HepG2 (cell line): Measurements from ENCODE around the gene RTEL1. TPM values are rescaled to one million over a fixed set of nuclear protein-coding genes. Genes with fewer than 3 reads are reported as not detected.

Experiments
- EEA1 ChIP-seq: sonication (generic); formaldehyde crosslinking; IDR thresholded peaks from 2 replicates; pipeline ENCODE4 v1.5.1; 2020; ENCODE audit warnings: mild to moderate bottlenecking, missing genetic modification reagents, borderline replicate concordance
- GLMP ChIP-seq: sonication (generic); formaldehyde crosslinking; IDR thresholded peaks from 2 replicates; pipeline ENCODE4 v1.9.0; 2021; ENCODE audit warnings: missing genetic modification reagents, mild to moderate bottlenecking, borderline replicate concordance
- KAT8 ChIP-seq: IDR thresholded peaks from 2 replicates; pipeline ENCODE4 v1.6.1; 2016; ENCODE audit warnings: missing genetic modification reagents, missing compliant biosample characterization
- KIAA2018 ChIP-seq: sonication (generic); formaldehyde crosslinking; IDR thresholded peaks from 2 replicates; pipeline ENCODE4 v1.5.0; 2020; ENCODE audit warnings: mild to moderate bottlenecking, missing genetic modification reagents, borderline replicate concordance
- MAZ ChIP-seq, 2 experiments: sonication (generic) in 1 of 2; formaldehyde crosslinking in 1 of 2; IDR thresholded peaks; 2 replicates each; pipeline versions ENCODE4 v1.5.0 to v1.6.1; 2012 to 2020; ENCODE audit warnings: low read depth in 2 of 2, mild to moderate bottlenecking in 2 of 2, borderline replicate concordance in 1 of 2, improper control_type of control experiment in 1 of 2, low read length in 1 of 2, missing genetic modification reagents in 1 of 2, moderate library complexity in 1 of 2
- MEIS1 ChIP-seq: sonication (generic); formaldehyde crosslinking; IDR thresholded peaks from 2 replicates; pipeline ENCODE4 v1.9.0; 2021; ENCODE audit warnings: mild to moderate bottlenecking, missing genetic modification reagents, moderate library complexity, borderline replicate concordance
- NR1H2 ChIP-seq: sonication (generic); formaldehyde crosslinking; IDR thresholded peaks from 2 replicates; pipeline ENCODE4 v1.8.1; 2022; ENCODE audit warnings: low read depth, missing genetic modification reagents, borderline replicate concordance
- SAP130 ChIP-seq: IDR thresholded peaks from 2 replicates; pipeline ENCODE4 v1.6.1; 2016; ENCODE audit warnings: low read depth
- SP140L ChIP-seq: sonication (generic); formaldehyde crosslinking; IDR thresholded peaks from 2 replicates; pipeline ENCODE4 v1.4.0; 2020; ENCODE audit warnings: missing genetic modification reagents, borderline replicate concordance
- ZBTB38 ChIP-seq: sonication (generic); formaldehyde crosslinking; IDR thresholded peaks from 2 replicates; pipeline ENCODE4 v1.5.1; 2020; ENCODE audit warnings: mild to moderate bottlenecking, missing genetic modification reagents
- ZFX ChIP-seq: sonication (generic); formaldehyde crosslinking; IDR thresholded peaks from 2 replicates; pipeline ENCODE4 v1.4.0; 2020; ENCODE audit warnings: mild to moderate bottlenecking, low read depth, missing genetic modification reagents, moderate library complexity
- ZMAT5 ChIP-seq: sonication (generic); formaldehyde crosslinking; IDR thresholded peaks from 2 replicates; pipeline ENCODE4 v1.5.0; 2020; ENCODE audit warnings: mild to moderate bottlenecking, low read depth, missing genetic modification reagents, borderline replicate concordance
- ZNF12 ChIP-seq: sonication (generic); formaldehyde crosslinking; IDR thresholded peaks from 2 replicates; pipeline ENCODE4 v1.5.0; 2020; ENCODE audit warnings: missing genetic modification reagents
- ZNF251 ChIP-seq: sonication (generic); formaldehyde crosslinking; IDR thresholded peaks from 2 replicates; pipeline ENCODE4 v1.9.0; 2021; ENCODE audit warnings: mild to moderate bottlenecking, missing genetic modification reagents
- ZNF383 ChIP-seq: sonication (generic); formaldehyde crosslinking; IDR thresholded peaks from 2 replicates; pipeline ENCODE4 v1.4.0; 2020; ENCODE audit warnings: missing genetic modification reagents, mild to moderate bottlenecking, borderline replicate concordance
- ZNF558 ChIP-seq: sonication (generic); formaldehyde crosslinking; IDR thresholded peaks from 2 replicates; pipeline ENCODE4 v1.9.0; 2022; ENCODE audit warnings: mild to moderate bottlenecking, missing genetic modification reagents, borderline replicate concordance
- ZNF564 ChIP-seq: sonication (generic); formaldehyde crosslinking; IDR thresholded peaks from 2 replicates; pipeline ENCODE4 v1.8.1; 2023; ENCODE audit warnings: mild to moderate bottlenecking, missing genetic modification reagents
- ZNF7 ChIP-seq: IDR thresholded peaks from 2 replicates; pipeline ENCODE4 v1.6.1; 2016; ENCODE audit warnings: missing biosample characterization, missing genetic modification reagents
- ZSCAN25 ChIP-seq: sonication (generic); formaldehyde crosslinking; IDR thresholded peaks from 2 replicates; pipeline ENCODE4 v1.8.0; 2022; ENCODE audit warnings: mild to moderate bottlenecking, missing genetic modification reagents
- polyA plus RNA-seq, 8 experiments: library from polyadenylated mRNA; depleted of rRNA in 3 of 8; stranded (reverse) in 7 of 8; unstranded in 1 of 8; fragments of >200 nt; fragmentation: Illumina TruSeq in 4 of 8; extraction: Trizol in 4 of 8; gene quantifications; 2 replicates each; pipeline versions ENCODE4 v1.2.1 to v1.2.3, GENCODE V29; 2011 to 2016; ENCODE audit warnings: low read depth in 4 of 8, missing spikeins in 1 of 8, mixed read lengths in 1 of 8; ENCODE audit not compliant: insufficient read depth in 1 of 8
- total RNA-seq, 5 experiments: library from RNA; depleted of rRNA; stranded (reverse); fragments of >200 nt; fragmentation: Illumina TruSeq; extraction: Trizol; gene quantifications; 2 replicates each; pipeline ENCODE4 v1.2.3, GENCODE V29; 2016; ENCODE audit warnings: low read depth in 1 of 5

Gene RTEL1
- total and polyA plus RNA-seq, 2 of the 13 experiments (the other 11 are each of a cell fraction or from before 2014, with no cell fraction given), result 21.8 to 36.4 TPM

- TF ChIP-seq ZNF7, result peak; percentile 88
- TF ChIP-seq ZBTB38 (CRISPR knock-in tag), result peak; percentile 86
- TF ChIP-seq KIAA2018 (CRISPR knock-in tag), result no peak
- TF ChIP-seq SAP130 (CRISPR knock-in tag), result peak; percentile 99
- TF ChIP-seq MEIS1 (CRISPR knock-in tag), result peak; percentile 96
- TF ChIP-seq ZNF12 (CRISPR knock-in tag), result peak; percentile 95
- TF ChIP-seq EEA1, result peak; percentile 98; the same call in 1 of the 2 replicates
- TF ChIP-seq ZNF564, result peak; percentile 97
- no peak for TF ChIP-seq ZMAT5 (CRISPR knock-in tag)
- peak; percentile 64; the same call in 1 of the 2 replicates for TF ChIP-seq MAZ (IDR thresholded peaks at IDR 0.05; ENCODE audit: borderline replicate concordance, low read depth, low read length)
- TF ChIP-seq MAZ (CRISPR knock-in tag; IDR thresholded peaks at IDR 0.05; ENCODE audit: low read depth), result peak; percentile 96
- peak; percentile 97 for TF ChIP-seq ZFX
- peak; percentile 97 for TF ChIP-seq ZSCAN25
- 0 out of 2 replicates have a peak, but pooled peaks have one; percentile 62 for TF ChIP-seq ZNF383 (CRISPR knock-in tag)
- peak; percentile 98 for TF ChIP-seq SP140L (CRISPR knock-in tag)
- TF ChIP-seq NR1H2 (CRISPR knock-in tag), result peak; percentile 97
- no peak for TF ChIP-seq GLMP
- TF ChIP-seq ZNF251 (CRISPR knock-in tag), result peak; percentile 97
- peak; percentile 99 for TF ChIP-seq ZNF558
- peak; percentile 90 for TF ChIP-seq KAT8 (CRISPR knock-in tag)
Measured at GRCh38 chr20:63653041-63653973, 4.8 kb upstream of the RTEL1 start, which contains the start of gene STMN3 (continued).
